ENCODE results near the gene PDCD2L.

DNA sequence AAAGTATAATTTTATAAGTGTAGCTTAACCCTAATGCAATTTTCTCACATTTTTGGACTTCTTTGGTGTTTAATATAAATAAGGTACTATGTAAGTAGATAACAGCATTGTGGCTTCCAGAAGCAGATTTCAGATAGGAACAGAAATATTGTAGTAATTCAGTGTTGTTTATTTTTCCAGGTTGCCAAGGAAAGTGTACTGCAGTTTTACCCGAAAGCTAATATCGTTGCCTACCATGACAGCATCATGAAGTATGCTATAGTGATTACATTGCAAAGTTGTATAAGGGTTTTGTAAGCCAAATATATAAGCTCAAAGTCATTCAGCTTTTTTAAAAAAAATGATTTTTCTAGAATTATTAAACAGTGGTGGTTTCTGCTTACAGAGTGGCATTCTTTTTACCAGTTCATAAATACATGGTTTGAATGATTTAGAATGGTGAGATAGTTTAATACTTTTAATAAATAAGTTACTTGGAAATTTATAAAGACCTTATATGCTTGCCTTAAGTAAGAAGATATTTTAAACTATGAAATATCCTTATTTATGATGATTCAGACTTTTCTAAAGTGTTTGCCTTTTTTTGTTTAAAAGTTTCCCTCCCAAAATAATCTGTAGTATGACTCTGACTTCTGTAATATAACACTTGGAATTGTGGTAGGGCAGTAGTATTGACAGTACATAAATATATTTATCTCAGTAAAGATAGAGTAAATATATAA lies 27.6 kb downstream of the PDCD2L start:
- no peak for TF ChIP-seq CTBP2 (IDR thresholded peaks at IDR 0.05; ENCODE audit: borderline replicate concordance, insufficient read depth, insufficient read length, low read length)
- TF ChIP-seq RNF2 (IDR thresholded peaks at IDR 0.05; ENCODE audit: borderline replicate concordance, low read depth, low read length, missing control alignments, poor library complexity, severe bottlenecking): no peak
- no peak for TF ChIP-seq CTCF (IDR thresholded peaks at IDR 0.05; ENCODE audit: control extremely low read depth in 1 of 3, insufficient read depth in 1 of 3, low read depth in 1 of 3, low read length in 3 of 3)
- TF ChIP-seq, protein P1, sequence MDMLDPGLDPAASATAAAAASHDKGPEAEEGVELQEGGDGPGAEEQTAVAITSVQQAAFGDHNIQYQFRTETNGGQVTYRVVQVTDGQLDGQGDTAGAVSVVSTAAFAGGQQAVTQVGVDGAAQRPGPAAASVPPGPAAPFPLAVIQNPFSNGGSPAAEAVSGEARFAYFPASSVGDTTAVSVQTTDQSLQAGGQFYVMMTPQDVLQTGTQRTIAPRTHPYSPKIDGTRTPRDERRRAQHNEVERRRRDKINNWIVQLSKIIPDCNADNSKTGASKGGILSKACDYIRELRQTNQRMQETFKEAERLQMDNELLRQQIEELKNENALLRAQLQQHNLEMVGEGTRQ (IDR thresholded peaks at IDR 0.05; ENCODE audit: low read length): no peak
- no peak for TF ChIP-seq TAF1 (IDR thresholded peaks at IDR 0.05; ENCODE audit: low read depth, low read length)
- TF ChIP-seq JUND (IDR thresholded peaks at IDR 0.05; ENCODE audit: low read length): no peak
- no peak for TF ChIP-seq EP300 (IDR thresholded peaks at IDR 0.05; ENCODE audit: borderline replicate concordance in 1 of 2, low read depth in 2 of 2, low read length in 2 of 2)
- no peak for TF ChIP-seq EGR1 (IDR thresholded peaks at IDR 0.05; ENCODE audit: borderline replicate concordance, low read depth, low read length)
- TF ChIP-seq SIX5 (IDR thresholded peaks at IDR 0.05; ENCODE audit: low read depth, low read length): no peak
